A204.1 (cell line): Measurements from ENCODE around the gene TTC22.

Experiments used
- FAIRE-seq: peaks from 2 replicates; lab custom pipeline; 2012; peaks lifted over from hg19 to GRCh38; lab: Jason Lieb, UNC

The TTC22 gene

DNA sequence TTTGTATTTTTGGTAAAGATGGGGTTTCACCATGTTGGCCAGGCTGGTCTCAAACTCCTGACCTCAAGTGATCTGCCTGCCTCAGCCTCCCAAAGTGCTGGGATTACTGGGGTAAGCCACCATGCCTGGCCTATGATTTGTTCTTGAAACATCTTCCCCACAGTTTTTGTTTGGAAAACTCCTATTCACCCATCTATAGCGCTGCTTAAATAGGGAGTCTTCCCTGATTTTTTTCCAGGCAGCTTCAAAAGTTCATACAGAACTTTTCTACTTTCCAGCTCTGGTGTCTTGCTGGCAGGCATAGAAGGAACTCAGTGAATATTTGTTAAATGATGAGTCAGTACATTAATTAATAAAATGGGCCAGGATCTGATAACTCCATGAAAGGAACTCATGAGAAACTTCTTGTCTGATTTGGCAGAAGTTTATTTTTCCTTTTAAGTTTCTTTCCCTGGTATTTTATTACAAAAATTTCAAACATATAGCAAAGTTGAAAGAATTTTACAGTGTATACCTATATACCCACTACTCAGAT is 33.0 kb upstream of the TTC22 start:
- FAIRE-seq, result no peak

DNA sequence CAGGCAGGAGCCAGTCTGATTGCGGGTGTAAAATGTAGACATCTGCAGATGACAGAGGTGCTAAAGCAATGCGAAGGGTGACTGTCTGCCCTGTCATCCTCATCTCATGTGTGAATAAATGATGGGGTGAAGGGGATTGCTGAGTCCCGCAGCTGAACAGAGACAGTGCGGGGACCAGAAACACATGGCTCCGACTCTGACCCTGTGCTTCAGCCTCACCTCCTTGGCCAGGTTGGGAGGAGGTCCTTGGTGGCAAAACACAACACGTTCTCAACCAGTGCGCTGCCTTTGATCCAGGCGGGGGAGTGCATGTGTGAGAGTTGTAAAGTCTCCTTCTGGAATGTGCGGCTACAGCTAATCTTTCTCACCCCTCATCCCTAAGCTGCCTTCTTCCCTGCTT is 32.0 kb upstream of the TTC22 start:
- FAIRE-seq, result no peak

DNA sequence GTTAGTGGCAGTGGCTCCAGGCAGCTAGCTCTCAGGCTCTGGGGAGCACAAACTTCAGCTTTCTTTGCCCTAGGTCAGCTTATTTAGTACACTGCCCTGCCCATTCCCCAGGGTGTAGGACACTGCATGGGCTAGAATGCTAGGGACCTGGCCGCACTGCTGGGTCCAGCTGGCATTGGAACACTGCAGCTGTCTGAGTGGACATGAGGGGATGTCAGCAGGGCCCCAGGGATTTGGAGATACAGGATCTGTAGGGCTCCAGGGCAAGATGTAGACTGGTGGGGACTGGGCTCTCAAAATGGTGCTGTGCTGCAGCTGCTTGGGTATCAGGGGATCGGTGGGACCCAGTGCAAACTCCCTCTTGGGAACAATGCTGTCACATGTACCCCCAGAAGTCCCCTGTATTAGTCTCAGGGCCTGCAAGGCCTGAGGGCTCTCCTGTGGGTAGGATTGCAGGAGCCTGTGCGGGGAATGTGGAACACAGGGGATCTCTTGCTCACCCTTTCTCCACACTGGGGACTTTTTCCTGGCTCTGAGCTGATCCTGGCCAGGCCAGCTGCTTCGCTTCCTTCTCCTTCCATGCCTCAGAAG is 25.2 kb upstream of the TTC22 start:
- no peak for FAIRE-seq

DNA sequence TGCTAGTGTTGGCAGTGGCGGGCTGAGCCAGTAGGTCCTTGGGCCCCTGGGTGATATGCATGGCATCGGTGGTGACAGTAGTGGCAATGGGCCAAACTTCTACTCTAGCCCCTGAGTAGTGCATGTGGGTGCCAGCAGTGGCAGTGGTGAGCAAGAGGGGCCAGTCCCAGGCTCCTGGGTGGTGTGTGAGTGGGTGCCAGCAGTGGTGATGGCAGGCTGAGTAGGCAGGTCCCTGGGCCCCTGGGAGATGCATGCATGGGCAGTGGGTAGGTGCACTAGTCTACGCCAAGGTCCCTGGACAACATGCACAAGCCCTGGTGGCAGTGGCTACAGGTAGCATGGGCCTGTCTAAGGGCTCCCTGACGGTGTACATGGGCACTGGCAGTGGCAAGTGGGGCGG is 24.6 kb upstream of the TTC22 start:
- FAIRE-seq, result no peak

DNA sequence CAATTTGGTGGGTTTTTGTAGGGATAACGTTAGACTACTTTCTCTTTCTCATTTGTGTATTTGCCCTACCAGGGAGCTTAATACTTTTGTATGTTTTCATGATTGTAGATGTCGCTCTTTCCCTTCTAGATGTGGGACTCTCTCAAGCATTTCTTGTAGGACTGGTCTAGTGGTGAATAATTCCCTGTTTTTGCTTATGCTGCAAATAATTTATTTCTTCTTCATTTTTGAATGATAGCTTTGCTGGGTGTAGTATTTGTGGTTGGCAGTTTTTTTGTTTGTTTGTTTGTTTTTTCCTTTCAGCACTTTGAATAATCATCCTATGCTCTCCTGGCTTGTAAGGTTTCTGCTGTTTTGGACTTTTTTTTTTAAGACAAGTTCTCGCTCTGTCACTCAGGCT is 22.5 kb upstream of the TTC22 start:
- no peak for FAIRE-seq

DNA sequence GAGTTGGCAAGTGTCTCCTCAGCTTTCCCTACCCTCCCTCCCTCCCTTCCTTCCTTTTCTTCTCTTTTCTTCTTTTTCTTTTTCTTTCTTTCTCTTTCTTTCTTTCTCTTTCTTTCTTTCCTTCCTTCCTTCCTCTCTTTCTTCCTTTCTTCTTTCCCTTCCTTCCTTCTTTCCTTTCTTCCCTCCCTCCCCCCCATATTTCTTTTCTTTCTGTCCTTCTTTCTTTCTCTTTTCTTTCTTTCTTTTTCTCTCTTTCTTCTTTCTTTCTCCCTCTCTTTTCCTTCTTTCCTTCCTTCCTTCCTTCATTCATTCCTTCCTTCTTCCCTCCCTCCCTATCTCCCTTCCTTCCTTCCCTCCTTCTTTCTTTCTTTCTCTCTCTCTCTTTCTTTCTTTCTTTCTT is 18.6 kb upstream of the TTC22 start:
- FAIRE-seq, result no peak

DNA sequence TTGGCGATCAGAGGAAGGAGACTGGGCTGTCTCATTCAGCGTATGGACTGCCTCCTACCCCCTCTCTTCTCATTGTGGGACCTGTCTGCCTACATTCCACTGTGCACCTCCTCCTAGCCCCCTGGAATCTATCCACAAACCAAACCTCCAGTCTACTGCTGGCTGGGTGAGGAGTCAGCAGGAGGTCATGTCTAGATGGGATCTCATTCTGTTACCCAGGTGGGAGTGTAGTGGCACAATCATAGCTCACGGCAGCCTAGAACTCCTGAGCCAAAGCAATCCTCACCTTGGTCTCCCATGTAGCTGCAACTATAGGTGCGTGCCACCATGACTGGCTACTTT is 18.0 kb upstream of the TTC22 start:
- FAIRE-seq, result no peak

DNA sequence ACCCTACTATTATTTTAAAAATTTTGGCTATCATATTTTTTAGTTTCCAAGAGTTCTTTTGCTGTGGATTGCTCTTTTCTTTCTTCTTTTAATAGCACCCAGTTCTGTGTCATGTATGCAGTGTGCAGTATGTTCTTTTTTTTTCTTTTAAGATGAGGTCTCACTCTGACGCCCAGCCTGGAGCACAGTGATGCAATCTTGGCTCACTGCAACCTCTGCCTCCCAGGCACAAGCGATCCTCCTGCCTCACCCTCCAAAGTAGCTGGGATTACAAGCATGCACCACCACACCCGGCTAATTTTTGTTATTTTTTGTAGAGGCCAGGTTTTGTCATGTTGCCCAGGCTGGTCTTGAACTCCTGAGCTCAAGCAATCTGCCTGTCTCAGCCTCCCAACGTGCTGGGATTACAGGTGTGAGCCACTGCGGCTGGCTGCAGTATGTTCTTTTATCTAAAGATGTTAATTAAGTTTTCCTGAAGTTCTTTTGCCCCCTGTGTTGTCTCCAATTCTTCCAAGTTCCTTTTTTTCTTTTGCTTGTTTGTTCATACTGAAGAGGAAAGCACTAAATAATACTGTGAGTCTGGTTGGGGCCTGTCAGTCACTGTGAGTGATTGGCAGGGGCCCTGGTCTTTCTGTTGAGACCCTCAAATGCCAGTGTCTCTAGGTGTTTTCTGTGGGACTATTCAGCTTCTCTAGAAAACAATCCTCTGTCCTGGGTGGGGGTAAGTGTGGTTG is 17.5 kb upstream of the TTC22 start:
- no peak for FAIRE-seq

DNA sequence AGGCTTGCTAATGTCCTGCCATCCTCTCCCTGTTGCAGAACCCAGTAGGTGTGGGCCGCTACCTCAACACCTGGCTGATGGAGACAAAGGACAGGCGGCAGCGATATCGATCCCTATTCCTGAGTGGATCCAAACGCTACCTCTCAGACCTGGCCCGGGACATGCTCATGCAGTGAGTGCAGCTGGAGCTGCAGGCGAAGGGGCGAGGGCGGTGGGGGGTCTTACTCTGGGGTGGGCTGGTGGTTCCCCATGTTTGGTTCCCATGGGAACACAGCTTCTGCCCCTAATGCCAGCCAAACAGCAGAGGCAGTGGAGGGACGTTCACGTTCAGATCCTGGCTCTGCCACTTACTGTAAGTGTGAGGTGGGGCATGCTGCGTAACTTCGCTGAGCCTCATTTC is 15.8 kb upstream of the TTC22 start:
- no peak for FAIRE-seq

DNA sequence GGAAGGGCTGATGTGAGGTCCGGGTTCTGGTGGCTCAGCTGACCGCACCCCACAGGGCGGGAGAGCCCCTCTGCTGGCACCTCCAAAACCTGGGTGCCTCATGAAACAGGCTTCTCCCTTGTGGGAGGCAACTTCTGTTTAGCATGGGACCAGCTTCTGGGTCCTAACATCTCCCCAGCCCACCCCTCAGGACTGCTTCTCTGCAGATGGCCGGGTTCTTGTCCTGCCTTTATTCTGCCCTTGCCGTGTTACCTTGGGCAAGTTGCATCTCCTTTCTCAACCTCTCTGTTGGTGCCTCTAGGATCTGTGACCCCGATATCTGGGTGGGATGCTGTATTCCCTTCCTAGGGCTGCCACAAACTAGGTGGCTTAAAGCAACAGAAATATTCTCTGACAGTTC is 15.0 kb upstream of the TTC22 start:
- FAIRE-seq, result no peak

DNA sequence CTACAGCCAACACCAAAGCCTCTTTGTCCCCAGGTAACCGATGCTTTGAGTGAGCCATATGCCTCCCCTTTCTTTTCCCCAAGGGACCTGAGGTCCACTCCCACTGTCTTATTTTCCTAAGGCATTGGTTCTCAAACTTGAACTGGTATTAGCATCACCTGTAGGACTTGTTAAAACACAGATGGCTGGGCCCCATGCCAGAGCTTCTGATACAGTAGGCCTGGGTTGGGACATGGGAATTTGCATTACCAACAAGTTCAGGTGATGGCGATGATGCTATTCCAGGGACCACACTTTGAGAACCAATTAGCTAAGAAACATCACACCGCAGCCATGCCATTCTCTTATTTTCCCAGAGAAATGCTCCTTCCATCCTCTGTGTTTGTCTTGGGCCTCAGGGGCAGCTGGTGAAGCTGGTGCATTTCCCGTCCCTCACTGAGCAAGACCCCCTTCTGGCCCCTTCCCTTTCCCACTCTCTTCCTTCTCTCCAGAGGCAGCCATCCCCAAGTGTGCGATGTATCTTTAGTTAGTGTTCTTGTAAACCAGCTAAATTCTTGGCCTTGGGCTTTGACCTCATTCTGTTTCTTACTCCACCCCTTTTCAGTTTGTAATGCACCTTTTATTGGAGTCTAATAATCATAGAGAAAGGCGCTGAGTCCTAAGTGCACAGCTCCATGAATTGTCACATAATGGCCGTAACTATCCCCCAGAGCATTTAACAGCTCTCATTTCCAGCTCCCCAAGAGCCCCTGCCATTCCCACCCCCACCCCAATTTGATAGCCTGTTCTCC is 14.2 kb upstream of the TTC22 start:
- FAIRE-seq, result no peak

DNA sequence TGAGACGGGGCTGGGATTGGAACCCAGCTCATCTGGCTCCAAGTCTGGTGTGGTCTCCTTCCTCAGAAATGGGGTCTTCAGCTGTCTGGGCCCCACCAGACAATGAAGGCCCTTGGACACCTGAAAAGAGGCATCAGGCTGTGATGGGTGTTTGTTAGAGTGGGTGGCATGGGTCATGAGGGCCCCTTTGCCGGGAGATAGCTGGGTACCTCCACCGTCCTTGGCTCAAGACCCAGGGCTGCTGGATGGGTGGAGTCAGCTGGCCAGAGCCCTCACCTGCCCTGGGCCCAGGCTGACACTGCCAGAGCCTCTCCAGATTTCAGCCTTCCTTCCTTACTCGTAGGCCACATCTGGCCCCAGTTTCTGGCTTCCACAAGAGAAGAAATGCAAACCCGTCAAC is 13.4 kb upstream of the TTC22 start:
- no peak for FAIRE-seq

DNA sequence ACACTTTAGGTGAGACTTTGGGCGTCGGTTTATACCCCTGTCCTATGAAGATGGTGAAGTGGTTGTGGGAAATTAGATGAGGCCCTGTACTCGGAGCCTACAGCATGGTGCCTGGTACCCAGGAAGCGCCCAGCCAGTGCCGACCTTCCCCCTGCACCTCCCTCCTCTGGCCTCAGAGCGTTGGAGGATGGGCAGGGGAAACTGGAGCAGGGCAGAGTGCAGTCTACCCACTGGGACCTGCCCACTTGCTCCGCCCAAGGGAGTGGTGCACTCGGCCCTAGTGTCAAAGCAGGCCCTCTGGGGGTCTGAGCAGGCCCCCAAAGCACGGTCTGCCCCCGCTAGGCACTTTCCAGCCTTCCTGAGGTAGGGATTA is 13.0 kb upstream of the TTC22 start:
- no peak for FAIRE-seq

DNA sequence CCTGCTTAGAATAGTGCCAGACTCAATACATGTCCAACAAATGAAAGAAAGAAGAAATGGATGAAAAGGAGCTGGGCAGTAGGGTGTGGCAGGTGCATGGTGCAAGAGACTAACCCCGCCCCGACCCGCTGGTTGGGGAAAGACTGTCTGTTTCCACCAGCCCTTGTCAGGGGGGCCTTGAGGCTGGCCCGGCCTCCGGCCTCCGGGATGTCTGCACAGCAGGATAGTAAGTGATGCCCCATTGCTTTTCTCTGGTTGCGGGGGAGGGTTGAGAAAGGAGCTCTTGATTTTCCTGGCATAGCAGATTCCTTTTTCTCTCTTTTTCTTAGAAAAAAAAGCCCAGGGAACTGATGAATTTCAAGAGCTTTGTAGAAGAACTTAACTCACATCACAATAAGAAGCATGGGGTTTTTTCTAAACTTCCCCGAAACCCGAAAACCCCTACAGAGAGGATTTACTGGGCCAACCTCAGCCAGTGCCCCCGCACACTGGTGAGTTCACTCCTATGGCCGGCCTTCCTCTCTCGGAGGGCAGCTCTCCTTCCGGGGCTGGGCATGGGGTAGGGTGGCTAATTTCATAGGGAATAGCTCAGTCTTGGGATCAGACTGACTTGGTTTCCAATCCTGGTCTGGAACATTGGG is 12.5 kb upstream of the TTC22 start:
- FAIRE-seq, result no peak

DNA sequence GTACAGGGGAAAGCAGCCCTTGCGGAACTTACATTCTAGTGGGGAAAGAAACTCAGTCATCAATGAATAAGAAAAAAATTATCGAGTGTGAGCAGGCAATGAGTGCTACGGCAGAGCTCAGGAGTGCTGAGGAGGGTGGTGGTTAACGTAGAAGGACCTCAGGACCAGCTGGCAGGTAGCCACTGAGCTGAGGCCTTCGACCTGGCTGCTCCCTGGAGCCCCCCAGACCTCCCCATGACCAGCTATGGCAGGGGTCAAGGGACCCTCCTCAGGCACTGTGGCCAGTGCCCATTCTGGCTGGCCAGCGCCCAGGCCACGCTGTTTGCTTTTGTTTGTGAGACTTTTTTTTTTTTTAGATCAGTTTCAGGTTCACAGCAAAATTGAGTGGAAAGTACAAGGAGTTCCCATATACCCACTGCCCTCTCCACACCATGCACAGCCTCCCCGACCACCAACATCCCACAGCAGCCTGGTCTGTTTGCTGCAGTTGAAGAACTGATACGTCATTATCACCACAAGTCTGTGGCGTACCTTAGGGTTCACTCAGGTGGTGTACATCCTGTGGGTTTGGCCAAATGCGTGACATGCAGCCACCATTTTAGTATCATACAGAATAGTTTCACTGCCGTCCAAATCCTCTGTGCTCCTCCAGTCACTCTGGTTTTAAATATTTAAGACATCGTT is 11.8 kb upstream of the TTC22 start:
- FAIRE-seq, result no peak

DNA sequence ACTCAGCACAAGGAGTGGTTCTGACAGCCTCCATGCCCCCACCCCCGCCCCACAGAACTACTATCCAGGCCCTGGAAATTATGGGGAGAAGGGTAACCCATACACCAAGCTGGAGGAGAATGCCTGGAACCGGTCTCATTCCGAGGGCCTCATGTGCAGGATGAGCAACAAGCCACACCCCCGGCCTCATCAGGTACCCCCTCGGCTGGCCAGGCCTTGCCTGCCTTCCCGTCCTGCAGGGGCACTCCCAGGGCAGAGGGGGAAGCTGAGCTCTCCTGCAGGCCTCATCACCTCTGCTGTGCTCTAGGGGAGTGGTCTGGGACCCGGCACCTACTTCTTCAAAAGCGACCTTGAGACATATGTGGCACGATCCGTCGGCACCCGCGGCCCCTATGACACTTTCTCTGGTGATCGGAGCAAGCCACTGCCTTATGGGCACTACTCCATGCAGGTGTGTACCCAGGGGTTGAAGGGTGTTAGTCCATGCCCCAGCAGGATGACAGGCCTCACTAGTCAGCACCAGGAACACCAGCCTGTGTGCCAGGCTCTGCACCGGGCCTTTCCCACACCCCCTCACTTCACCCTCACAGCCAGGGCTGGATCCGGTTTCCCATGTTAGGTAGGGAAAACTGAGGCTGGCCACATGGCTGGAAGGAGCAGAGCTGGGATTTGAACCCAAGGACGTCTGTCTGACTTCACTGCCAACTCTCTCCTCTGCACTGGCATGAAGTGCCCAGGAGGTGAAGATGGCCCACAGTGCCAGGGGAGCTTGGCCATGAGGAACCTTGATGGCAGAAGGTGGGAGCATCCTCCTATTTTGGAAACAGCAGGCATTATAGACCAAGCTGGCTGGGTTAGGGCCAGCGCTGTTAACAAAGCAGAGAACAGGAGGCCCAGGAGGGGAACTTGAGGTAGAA is 10.9 kb upstream of the TTC22 start:
- no peak for FAIRE-seq

DNA sequence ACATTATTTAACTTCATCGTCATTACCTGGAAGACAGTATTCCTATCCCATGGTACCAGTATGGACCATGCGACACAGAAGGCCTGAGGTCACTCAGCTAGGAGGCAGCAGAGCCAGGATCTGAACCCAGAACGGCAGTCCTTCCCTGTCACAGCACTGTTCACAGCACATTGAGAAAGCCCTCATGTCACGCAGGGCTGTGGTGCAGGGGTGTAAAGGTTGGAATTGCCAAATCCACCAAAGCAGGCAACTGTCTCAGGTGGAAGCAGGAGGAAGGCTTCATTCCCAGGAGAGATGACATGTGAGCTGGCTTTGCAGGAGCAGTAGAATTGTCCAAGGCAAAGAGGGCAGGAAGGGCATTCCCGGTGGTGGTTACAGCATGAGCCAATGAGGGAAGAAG is 9.9 kb upstream of the TTC22 start:
- no peak for FAIRE-seq

DNA sequence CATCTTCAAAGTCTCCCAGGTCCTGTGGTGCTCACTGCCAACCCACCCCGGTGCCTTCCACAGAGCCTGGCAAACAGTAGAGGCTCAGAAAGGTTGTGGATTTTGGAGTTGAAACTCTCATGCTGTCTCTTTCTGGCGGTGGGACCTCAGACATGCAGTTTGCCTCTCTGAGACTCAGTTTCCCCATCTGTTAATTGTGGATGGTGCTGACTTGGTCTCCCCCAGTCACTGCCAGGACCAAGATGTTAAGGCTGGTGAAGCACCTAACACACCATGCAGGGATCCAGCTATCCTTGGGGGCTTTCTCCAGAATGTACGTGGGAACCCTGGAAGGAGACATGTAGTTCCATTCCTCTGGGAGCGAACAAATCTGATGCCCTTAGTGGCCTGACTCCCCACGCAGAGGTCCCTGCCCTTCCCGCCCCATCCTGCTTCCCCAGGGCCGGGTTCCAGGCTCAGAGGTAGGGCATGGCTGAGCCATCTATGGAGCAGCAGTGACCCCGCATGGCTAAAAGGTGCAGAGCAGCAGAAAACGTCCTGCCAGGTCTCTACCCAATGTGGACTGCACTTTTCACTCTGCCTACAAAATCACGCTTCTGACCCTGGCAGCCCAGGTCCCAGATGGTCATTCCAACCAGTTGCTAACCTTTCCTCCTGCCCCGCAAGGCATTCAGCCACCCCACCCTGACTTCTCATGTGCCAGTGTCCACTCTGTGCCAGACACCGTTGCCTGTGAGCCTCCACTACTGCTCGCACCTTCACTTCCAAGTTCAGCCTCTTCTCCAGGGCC is 9.2 kb upstream of the TTC22 start:
- FAIRE-seq, result no peak

DNA sequence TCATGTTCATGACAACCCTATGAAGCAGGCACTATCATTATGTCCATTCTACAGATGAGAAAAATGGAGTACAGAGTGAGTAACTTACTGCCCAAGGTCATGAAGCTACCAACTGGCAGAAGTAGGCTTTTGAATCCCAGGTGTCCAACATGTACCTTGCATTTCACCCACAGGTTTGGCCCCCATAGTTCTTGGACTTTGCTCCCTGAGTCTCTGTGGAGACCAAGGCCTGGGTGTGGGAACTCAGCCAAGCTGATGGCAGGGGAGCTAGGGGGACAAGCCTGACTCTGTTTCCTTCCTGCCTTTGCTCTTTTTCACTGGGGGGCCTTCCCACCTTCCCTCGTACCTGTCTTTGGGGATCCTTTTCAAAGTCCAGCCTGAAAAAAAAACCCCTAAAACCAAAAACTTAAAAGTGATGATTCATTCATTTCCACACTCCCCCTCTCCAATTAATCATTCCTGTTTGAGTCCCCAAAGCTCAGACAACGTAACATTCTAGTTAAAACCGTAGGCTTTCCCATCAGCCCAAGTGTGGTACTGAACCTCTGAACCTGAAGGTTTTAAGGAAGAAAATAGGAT is 8.5 kb upstream of the TTC22 start:
- no peak for FAIRE-seq
